H1 (cell line): ENCODE results near the gene NF1. TPM values are rescaled to one million over a fixed set of nuclear protein-coding genes. Genes with fewer than 3 reads are reported as not detected.

Experiments
- CTCF ChIA-PET: fragments of 300-600 bp; sonication (Branson Sonifier 250); formaldehyde crosslinking; loops from one replicate; lab custom pipeline; 2021; ENCODE audit not compliant: partially characterized antibody; lab: Charles Lee
- POLR2A ChIA-PET: fragments of 300-600 bp; sonication (Branson Sonifier 250); formaldehyde crosslinking; loops from one replicate; lab custom pipeline; 2021; ENCODE audit warnings: inconsistent platforms; ENCODE audit not compliant: partially characterized antibody; lab: Charles Lee
- DNase-seq, 2 experiments: peaks; one replicate each; pipeline versions ENCODE4 v3.0.0 to v3.0.0-alpha.2; 2010 to 2022; ENCODE audit warnings: low spot score in 2 of 2, low read depth in 1 of 2, mixed read lengths in 1 of 2
- FAIRE-seq: peaks from 2 replicates; lab custom pipeline; 2011; peaks lifted over from hg19 to GRCh38; lab: Jason Lieb, UNC
- H2AFZ ChIP-seq: 2 replicates; pipeline ENCODE4 v1.8.1; 2012; ENCODE audit warnings: low read length, inconsistent platforms
- H2AK5ac ChIP-seq: 2 replicates; pipeline ENCODE4 v1.6.1; 2013; ENCODE audit warnings: low read depth, low read length
- H2BK120ac ChIP-seq: replicated peaks from 2 replicates; pipeline ENCODE3; 2013; ENCODE audit warnings: low read depth, low read length, inconsistent platforms
- H2BK12ac ChIP-seq: 2 replicates; pipeline ENCODE4 v1.6.1; 2013; ENCODE audit warnings: low read depth, low read length
- H2BK15ac ChIP-seq: 2 replicates; pipeline ENCODE4 v1.6.1; 2013; ENCODE audit warnings: low read length
- H2BK20ac ChIP-seq: 2 replicates; pipeline ENCODE4 v1.6.1; 2013; ENCODE audit warnings: low read length
- H2BK5ac ChIP-seq: 2 replicates; pipeline ENCODE4 v1.6.1; 2013; ENCODE audit warnings: low read depth, low read length
- H3K14ac ChIP-seq: 2 replicates; pipeline ENCODE4 v1.6.1; 2013; ENCODE audit warnings: inconsistent platforms; ENCODE audit not compliant: insufficient read length
- H3K18ac ChIP-seq: 2 replicates; pipeline ENCODE4 v1.6.1; 2013; ENCODE audit warnings: low read length; ENCODE audit errors: extremely low read depth
- H3K23ac ChIP-seq: 2 replicates; pipeline ENCODE4 v1.6.1; 2013; ENCODE audit warnings: inconsistent platforms; ENCODE audit not compliant: insufficient read length
- H3K23me2 ChIP-seq: 2 replicates; pipeline ENCODE4 v1.6.1; 2013; ENCODE audit warnings: low read depth, low read length
- H3K27ac ChIP-seq: 2 replicates; pipeline ENCODE4 v1.6.1; 2011; ENCODE audit warnings: low read depth, low read length, inconsistent platforms
- H3K27me3 ChIP-seq, 4 experiments: replicated peaks in 1 of 4; 1 replicate in 1 of 4; 2 replicates in 3 of 4; pipeline versions ENCODE4 v1.6.1 to v1.8.1; 2011 to 2013; ENCODE audit warnings: low read length in 3 of 4, mild to moderate bottlenecking in 3 of 4, inconsistent platforms in 2 of 4, mixed read lengths in 2 of 4, moderate library complexity in 1 of 4; ENCODE audit not compliant: control insufficient read depth in 3 of 4, insufficient read depth in 3 of 4; ENCODE audit errors: extremely low read depth in 1 of 4
- H3K36me3 ChIP-seq, 4 experiments: 2 replicates each; pipeline versions ENCODE4 v1.6.1 to v1.8.1; 2011 to 2013; ENCODE audit warnings: mild to moderate bottlenecking in 4 of 4, low read length in 3 of 4, moderate library complexity in 2 of 4, control low read depth in 1 of 4, inconsistent platforms in 1 of 4; ENCODE audit not compliant: insufficient read depth in 4 of 4, control insufficient read depth in 2 of 4
- H3K4ac ChIP-seq: replicated peaks from 2 replicates; pipeline ENCODE3; 2013; ENCODE audit warnings: low read length, low read depth, mixed read lengths, inconsistent platforms; ENCODE audit not compliant: insufficient read length
- H3K4me1 ChIP-seq, 4 experiments: replicated peaks in 1 of 4; 1 replicate in 1 of 4; 2 replicates in 3 of 4; pipeline versions ENCODE4 v1.6.1 to v1.8.1; 2011 to 2013; ENCODE audit warnings: low read length in 3 of 4, inconsistent platforms in 2 of 4, mixed read lengths in 1 of 4; ENCODE audit not compliant: insufficient read depth in 4 of 4, control insufficient read depth in 3 of 4
- H3K4me2 ChIP-seq, 2 experiments: 2 replicates each; pipeline versions ENCODE4 v1.6.1 to v1.8.1; 2011 to 2013; ENCODE audit warnings: low read depth in 2 of 2, low read length in 2 of 2, control low read depth in 1 of 2, inconsistent platforms in 1 of 2, mild to moderate bottlenecking in 1 of 2; ENCODE audit not compliant: insufficient read depth in 1 of 2
- H3K4me3 ChIP-seq, 4 experiments: fragments of 200-600, 300-600 bp in 1 of 4; sonication (generic), shearing (Covaris generic), sonication (Bioruptor Twin) in 1 of 4; 2 replicates each; pipeline versions ENCODE4 v1.5.1 to v1.8.1; 2011 to 2016; ENCODE audit warnings: low read length in 4 of 4, low read depth in 3 of 4, control low read depth in 2 of 4, inconsistent platforms in 2 of 4, mild to moderate bottlenecking in 2 of 4, mixed read lengths in 1 of 4, moderate library complexity in 1 of 4; ENCODE audit not compliant: insufficient read depth in 2 of 4; ENCODE audit errors: extremely low read depth in 1 of 4
- H3K56ac ChIP-seq: replicated peaks from 2 replicates; pipeline ENCODE3; 2013; ENCODE audit warnings: low read depth, mild to moderate bottlenecking, mixed read lengths, low read length, inconsistent platforms; ENCODE audit not compliant: insufficient read length
- H3K79me1 ChIP-seq: 2 replicates; pipeline ENCODE4 v1.6.1; 2013; ENCODE audit warnings: low read depth, low read length, control low read depth
- H3K79me2 ChIP-seq, 2 experiments: 2 replicates each; pipeline versions ENCODE4 v1.6.1 to v1.8.1; 2012 to 2013; ENCODE audit warnings: low read length in 2 of 2, mild to moderate bottlenecking in 2 of 2, inconsistent platforms in 1 of 2; ENCODE audit not compliant: insufficient read depth in 2 of 2, control insufficient read depth in 1 of 2
- H3K9ac ChIP-seq, 4 experiments: replicated peaks in 1 of 4; 1 replicate in 1 of 4; 2 replicates in 3 of 4; pipeline versions ENCODE4 v1.6.1 to v1.8.1; 2011 to 2013; ENCODE audit warnings: low read depth in 3 of 4, low read length in 3 of 4, control low read depth in 2 of 4, mild to moderate bottlenecking in 2 of 4, moderate library complexity in 2 of 4, inconsistent platforms in 1 of 4; ENCODE audit errors: extremely low read depth in 1 of 4
- H3K9me3 ChIP-seq, 2 experiments: 2 replicates each; pipeline versions ENCODE4 v1.6.1 to v1.8.1; 2012 to 2013; ENCODE audit warnings: mild to moderate bottlenecking in 2 of 2, moderate library complexity in 2 of 2, control low read depth in 1 of 2, inconsistent platforms in 1 of 2, low read depth in 1 of 2, low read length in 1 of 2, mixed read lengths in 1 of 2; ENCODE audit not compliant: insufficient read depth in 2 of 2
- H4K20me1 ChIP-seq, 2 experiments: replicated peaks in 1 of 2; 2 replicates each; pipeline versions ENCODE3 to v1.8.1; 2011 to 2013; ENCODE audit warnings: inconsistent platforms in 2 of 2, low read length in 2 of 2, mild to moderate bottlenecking in 1 of 2; ENCODE audit not compliant: insufficient read depth in 2 of 2, control insufficient read depth in 1 of 2
- H4K5ac ChIP-seq: 2 replicates; pipeline ENCODE4 v1.6.1; 2013; ENCODE audit warnings: low read length, low read depth, mixed read lengths, inconsistent platforms; ENCODE audit not compliant: insufficient read length
- H4K8ac ChIP-seq: 2 replicates; pipeline ENCODE4 v1.8.0; 2013; ENCODE audit warnings: mild to moderate bottlenecking, moderate library complexity, low read length, inconsistent platforms; ENCODE audit not compliant: insufficient read depth; ENCODE audit errors: extremely low read depth
- H4K91ac ChIP-seq: replicated peaks from 2 replicates; pipeline ENCODE3; 2013; ENCODE audit warnings: low read length, mixed read lengths, inconsistent platforms; ENCODE audit not compliant: insufficient read length
- CHD1 ChIP-seq: IDR thresholded peaks from 2 replicates; pipeline ENCODE4 v1.6.1; 2012; ENCODE audit warnings: low read depth, low read length, improper control_type of control experiment
- CREB1 ChIP-seq: IDR thresholded peaks from 2 replicates; pipeline ENCODE4 v1.6.1; 2012; ENCODE audit warnings: inconsistent platforms
- CTBP2 ChIP-seq: IDR thresholded peaks from 2 replicates; pipeline ENCODE4 v1.7.0; 2011; ENCODE audit warnings: borderline replicate concordance, mild to moderate bottlenecking, moderate library complexity, mixed read lengths, low read length; ENCODE audit not compliant: insufficient read depth, insufficient read length
- RAD21 ChIP-seq, 2 experiments: IDR thresholded peaks in 1 of 2; conservative IDR thresholded peaks in 1 of 2; 2 replicates each; pipeline ENCODE4 v1.6.1; 2011; ENCODE audit warnings: low read depth in 2 of 2, low read length in 2 of 2, improper control_type of control experiment in 1 of 2, inconsistent platforms in 1 of 2, mild to moderate bottlenecking in 1 of 2, moderate library complexity in 1 of 2
- SIX5 ChIP-seq: IDR thresholded peaks from 2 replicates; pipeline ENCODE4 v1.6.1; 2011; ENCODE audit warnings: mild to moderate bottlenecking, low read depth, low read length
- WGBS, 2 experiments: shearing (Covaris generic) in 1 of 2; methylation state at CpG; one replicate each; pipeline versions ENCODE4 v1.1.6 to v1.1.7; 2013 to 2015; ENCODE audit warnings: low lambda C conversion rate in 2 of 2, mixed read lengths in 2 of 2, inconsistent platforms in 1 of 2, low coverage in 1 of 2, missing lambda C conversion rate in 1 of 2; ENCODE audit not compliant: insufficient replicate concordance in 2 of 2, insufficient coverage in 1 of 2, insufficient read length in 1 of 2; ENCODE audit errors: extremely low coverage in 1 of 2, missing lambda C conversion rate in 1 of 2; 5-methylcytosine and 5-hydroxymethylcytosine counted together
- polyA plus RNA-seq, 7 experiments: library from polyadenylated mRNA; depleted of rRNA in 3 of 7; stranded (reverse) in 5 of 7; unstranded in 2 of 7; fragments of >200 nt in 5 of 7; fragments of 200-250 nt in 2 of 7; gene quantifications; 1 replicate in 5 of 7; 2 replicates in 1 of 7; 4 replicates in 1 of 7; pipeline versions ENCODE4 v1.2.1 to v1.2.3, GENCODE V29; 2011 to 2013; ENCODE audit warnings: missing spikeins in 2 of 7, mixed read lengths in 2 of 7
- total RNA-seq: library from RNA; stranded (reverse); fragmentation: NEBNext Ultra II Directional; extraction: Animal tissue kit (Norgen Biotek cat#: 25700); gene quantifications from 2 replicates; pipeline ENCODE4 v1.2.1, GENCODE V29; 2021

The NF1 gene
- total and polyA plus RNA-seq, 2 of the 8 experiments (the other 6 are each of a cell fraction or from before 2014, with no cell fraction given), result 19.3 to 29.6 TPM

DNA sequence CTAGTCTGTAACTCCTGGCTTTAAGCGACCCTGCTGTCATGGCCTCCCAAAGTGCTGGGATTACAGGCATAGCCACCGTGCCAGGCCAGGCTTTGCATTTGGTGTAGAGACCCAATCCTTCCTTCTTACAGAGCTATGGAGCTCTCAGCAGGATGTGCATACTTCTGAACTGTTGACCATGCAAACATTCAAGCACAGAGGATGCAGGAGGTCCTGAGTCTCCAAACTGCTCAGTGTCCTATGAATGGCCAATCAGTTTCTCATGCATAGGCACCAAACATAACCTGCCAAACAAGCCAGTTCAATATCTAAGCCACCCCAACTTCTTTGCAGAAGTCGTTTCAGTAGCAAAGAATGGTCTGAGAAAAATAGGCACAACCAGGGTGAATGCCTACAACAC, 40.0 kb upstream of the NF1 start:
- FAIRE-seq, result no peak

More for the DNA sequence above, 40.0 kb upstream of the NF1 start:
- H4K8ac ChIP-seq, result no peak overlapping the region
- H3K14ac ChIP-seq, result no peak overlapping the region
- H3K36me3 ChIP-seq, result no peaks in the 10 kb centered on the region
- no peak overlapping the region for H2BK5ac ChIP-seq
- H4K5ac ChIP-seq, result no peak overlapping the region
- no peak overlapping the region for H3K18ac ChIP-seq
- no peak overlapping the region for H3K4me2 ChIP-seq
- H3K79me2 ChIP-seq, result no peaks in the 10 kb centered on the region
- no peak overlapping the region for H2AK5ac ChIP-seq
- H2BK120ac ChIP-seq, result no peak overlapping the region
- no peaks in the 10 kb centered on the region for H4K20me1 ChIP-seq
- H3K9me3 ChIP-seq, result no peaks in the 10 kb centered on the region
- POLR2A ChIA-PET, result interaction anchor here (1.0 to 1.2 kb wide), 2 partner anchors 11 to 117 kb away, joined by 3 to 4 read pairs; no protein-coding TSS in a partner anchor
- no peak overlapping the region for H2BK15ac ChIP-seq
- H3K23ac ChIP-seq, result no peak overlapping the region
- no peak overlapping the region for H2BK20ac ChIP-seq
- no peak overlapping the region for H3K9ac ChIP-seq
- H2BK12ac ChIP-seq, result no peak overlapping the region
- H3K4me1 ChIP-seq, result no peaks in the 10 kb centered on the region
- H3K23me2 ChIP-seq, result no peaks in the 10 kb centered on the region
- CTCF ChIA-PET, result interaction anchor here (0.6 to 7.6 kb wide), 6 partner anchors 10 to 718 kb away, joined by 3 to 43 read pairs (median 4); no protein-coding TSS in a partner anchor
- no peak for DNase-seq
- H3K27ac ChIP-seq, result no peak overlapping the region
- no peak overlapping the region for H4K91ac ChIP-seq
- TF ChIP-seq CREB1, result no peak
- TF ChIP-seq CHD1, result no peak
- no peak for TF ChIP-seq SIX5
- TF ChIP-seq RAD21 (IDR thresholded peaks at IDR 0.05 in 1 of 2, conservative IDR thresholded peaks at IDR 0.05 in 1 of 2; ENCODE audit: low read depth in 2 of 2, low read length in 2 of 2), result no peak
- no peak for TF ChIP-seq CTBP2
- H2AFZ ChIP-seq, result peak overlapping the region; percentile 21; the same call in 1 of the 2 replicates
- H3K27me3 ChIP-seq, result no peaks in the 10 kb centered on the region
- no peak overlapping the region for H3K56ac ChIP-seq
- no peak overlapping the region for H3K4me3 ChIP-seq
- H3K4ac ChIP-seq, result no peak overlapping the region
- H3K79me1 ChIP-seq, result no peaks in the 10 kb centered on the region
- 80% methylated on average over 3 of the region's 3 CpGs; no CpG with 5 or more reads in 1 of the 2 experiments for WGBS, 2 experiments
